Neural cell (in vitro differentiated cells): ENCODE measurements around the gene ADAMTS17. TPM values are rescaled to one million over a fixed set of nuclear protein-coding genes. Genes with fewer than 3 reads are reported as not detected.

ENCODE experiments used
- H2AFZ ChIP-seq: fragments of 200-600, 300-800 bp; sonication (generic), shearing (Covaris generic); 2 replicates; pipeline ENCODE4 v1.6.0; 2014; ENCODE audit warnings: low read depth, mild to moderate bottlenecking, antibody characterized with exemption, low read length, moderate library complexity
- H3F3A ChIP-seq: fragments of 200-600 bp; shearing (Covaris generic); 2 replicates; pipeline ENCODE4 v1.6.1; 2016; ENCODE audit warnings: mild to moderate bottlenecking, moderate library complexity, mixed read lengths, antibody characterized with exemption, low read length; ENCODE audit not compliant: insufficient read depth, poor library complexity, severe bottlenecking
- H3K27ac ChIP-seq: fragments of 200-600, 300-800 bp; sonication (generic), shearing (Covaris generic); 2 replicates; pipeline ENCODE4 v1.5.1; 2014; ENCODE audit warnings: mild to moderate bottlenecking, low read length, moderate library complexity
- H3K27me3 ChIP-seq: fragments of 300-800, 200-600 bp; sonication (generic), shearing (Covaris generic); 2 replicates; pipeline ENCODE4 v1.6.0; 2014; ENCODE audit warnings: mild to moderate bottlenecking, low read depth, low read length, moderate library complexity; ENCODE audit not compliant: insufficient read depth
- H3K36me3 ChIP-seq: fragments of 300-800, 200-600 bp; sonication (generic), shearing (Covaris generic); 2 replicates; pipeline ENCODE4 v1.5.1; 2014; ENCODE audit warnings: mild to moderate bottlenecking, antibody characterized with exemption, low read length, moderate library complexity; ENCODE audit not compliant: insufficient read depth
- H3K4me2 ChIP-seq: fragments of 300-800, 200-600 bp; sonication (generic), shearing (Covaris generic); 2 replicates; pipeline ENCODE4 v1.6.0; 2014; ENCODE audit warnings: mild to moderate bottlenecking, low read length
- H3K4me3 ChIP-seq: fragments of 300-800, 200-600 bp; sonication (generic), shearing (Covaris generic); 2 replicates; pipeline ENCODE4 v1.5.1; 2014; ENCODE audit warnings: mild to moderate bottlenecking, low read length, moderate library complexity
- H3K79me2 ChIP-seq: fragments of 200-600 bp; shearing (Covaris generic); replicated peaks from 2 replicates; pipeline ENCODE4 v1.6.0; 2014; ENCODE audit warnings: mild to moderate bottlenecking, low read length, moderate library complexity; ENCODE audit not compliant: insufficient read depth
- H3K9ac ChIP-seq: fragments of 300-800, 200-600 bp; sonication (generic), shearing (Covaris generic); 2 replicates; pipeline ENCODE4 v1.6.1; 2016; ENCODE audit warnings: mild to moderate bottlenecking, low read length, mixed read lengths
- H3K9me2 ChIP-seq: fragments of 200-600 bp; shearing (Covaris generic); 2 replicates; pipeline ENCODE4 v1.6.1; 2016; ENCODE audit warnings: mild to moderate bottlenecking, low read length, mixed read lengths; ENCODE audit not compliant: insufficient read depth
- H3K9me3 ChIP-seq: fragments of 200-600, 300-800 bp; sonication (generic), shearing (Covaris generic); 2 replicates; pipeline ENCODE4 v1.6.1; 2016; ENCODE audit warnings: mild to moderate bottlenecking, mixed run types, low read length, moderate library complexity, mixed read lengths
- H4K20me1 ChIP-seq: fragments of 200-600 bp; shearing (Covaris generic); 2 replicates; pipeline ENCODE4 v1.6.1; 2016; ENCODE audit warnings: mild to moderate bottlenecking, mixed run types; ENCODE audit not compliant: insufficient read depth
- CTCF ChIP-seq: fragments of 450-650 bp; IDR thresholded peaks from 2 replicates; pipeline ENCODE4 v1.5.1; 2014; ENCODE audit warnings: antibody characterized with exemption, mild to moderate bottlenecking, moderate library complexity; ENCODE audit not compliant: poor library complexity, severe bottlenecking
- EP300 ChIP-seq: fragments of 450-650 bp; conservative IDR thresholded peaks from 2 replicates; pipeline ENCODE4 v1.6.1; 2014; ENCODE audit warnings: antibody characterized with exemption, mild to moderate bottlenecking, moderate library complexity; ENCODE audit not compliant: poor library complexity, severe bottlenecking
- EZH2 ChIP-seq: fragments of 200-600, 300-800 bp; shearing (Covaris generic), sonication (generic); IDR thresholded peaks from 2 replicates; pipeline ENCODE4 v1.6.1; 2014; ENCODE audit warnings: antibody characterized with exemption, low read length, borderline replicate concordance, mild to moderate bottlenecking; ENCODE audit not compliant: insufficient read depth, poor library complexity, severe bottlenecking
- MXI1 ChIP-seq: fragments of 450-650 bp; conservative IDR thresholded peaks from 2 replicates; pipeline ENCODE4 v1.6.1; 2014; ENCODE audit warnings: antibody characterized with exemption, mild to moderate bottlenecking; ENCODE audit not compliant: poor library complexity, severe bottlenecking
- POLR2AphosphoS5 ChIP-seq: IDR thresholded peaks from 2 replicates; pipeline ENCODE4 v1.6.1; 2012
- RAD21 ChIP-seq: fragments of 450-650 bp; conservative IDR thresholded peaks from 2 replicates; pipeline ENCODE4 v1.6.1; 2014; ENCODE audit warnings: antibody characterized with exemption, mild to moderate bottlenecking, moderate library complexity
- REST ChIP-seq: IDR thresholded peaks from 2 replicates; pipeline ENCODE4 v1.6.1; 2012; ENCODE audit warnings: borderline replicate concordance
- SMC3 ChIP-seq: fragments of 450-650 bp; conservative IDR thresholded peaks from 2 replicates; pipeline ENCODE4 v1.6.1; 2014; ENCODE audit warnings: antibody characterized with exemption, mild to moderate bottlenecking, moderate library complexity; ENCODE audit not compliant: poor library complexity
- TAF1 ChIP-seq: IDR thresholded peaks from 2 replicates; pipeline ENCODE4 v1.6.1; 2012; ENCODE audit warnings: low read depth
- polyA plus RNA-seq: library from polyadenylated mRNA; depleted of rRNA; stranded (reverse); fragments of >200 nt; gene quantifications from 2 replicates; pipeline ENCODE4 v1.2.3, GENCODE V29; 2014

The ADAMTS17 gene
- polyA plus RNA-seq, 1 donor from 2014 or later, result 0.04 TPM

- H3K79me2 ChIP-seq, result no peaks in the 10 kb centered on the region
- no peaks in the 10 kb centered on the region for H4K20me1 ChIP-seq
- no peak overlapping the region for H3K27ac ChIP-seq
- H3K9ac ChIP-seq, result no peak overlapping the region
- H3K9me2 ChIP-seq, result no peaks in the 10 kb centered on the region
- no peaks in the 10 kb centered on the region for H3K36me3 ChIP-seq
- H2AFZ ChIP-seq, result no peak overlapping the region
- no peaks in the 10 kb centered on the region for H3K9me3 ChIP-seq
- no peak for TF ChIP-seq EP300
- TF ChIP-seq EZH2, result no peak
- TF ChIP-seq TAF1, result no peak
- TF ChIP-seq POLR2AphosphoS5, result no peak
- TF ChIP-seq MXI1, result no peak
- TF ChIP-seq REST, result no peak
- no peak for TF ChIP-seq SMC3
- TF ChIP-seq RAD21, result no peak
- TF ChIP-seq CTCF, result no peak
- H3F3A ChIP-seq, result no peaks in the 10 kb centered on the region
- H3K27me3 ChIP-seq, result no peaks in the 10 kb centered on the region
- no peak overlapping the region for H3K4me2 ChIP-seq
- H3K4me3 ChIP-seq, result no peak overlapping the region
Measured at GRCh38 chr15:100048736-100049135, 293.0 kb downstream of the ADAMTS17 start.

- Histone ChIP-seq H3K9me3 (no peaks in the 10 kb centered on the region), H3F3A (no peaks in the 10 kb centered on the region), H3K9ac (no peak overlapping the region), H3K27ac (no peak overlapping the region), H3K27me3 (no peaks in the 10 kb centered on the region), H3K79me2 (no peaks in the 10 kb centered on the region), H4K20me1 (no peaks in the 10 kb centered on the region), H3K9me2 (no peaks in the 10 kb centered on the region), H3K4me3 (no peak overlapping the region), H3K4me2 (no peak overlapping the region), H2AFZ (no peak overlapping the region), H3K36me3 (no peaks in the 10 kb centered on the region)
- TF ChIP-seq CTCF, result no peak
- no peak for TF ChIP-seq SMC3
- no peak for TF ChIP-seq EP300
- no peak for TF ChIP-seq EZH2
- TF ChIP-seq TAF1, result no peak
- TF ChIP-seq POLR2AphosphoS5, result no peak
- no peak for TF ChIP-seq REST
- TF ChIP-seq RAD21, result no peak
- no peak for TF ChIP-seq MXI1
Measured at GRCh38 chr15:100043692-100044091, 298.1 kb downstream of the ADAMTS17 start.
